ENCODE data around the gene BTBD9. TPM values are rescaled to one million over a fixed set of nuclear protein-coding genes. Genes with fewer than 3 reads are reported as not detected.
A peak's percentile ranks its signal among the peaks of the same experiment; 100 is the strongest.

Gene BTBD9
- total and polyA plus RNA-seq, 2 of the 13 experiments (the other 11 are each of a cell fraction or from before 2014, with no cell fraction given), result 1.2 to 3.0 TPM

DNA sequence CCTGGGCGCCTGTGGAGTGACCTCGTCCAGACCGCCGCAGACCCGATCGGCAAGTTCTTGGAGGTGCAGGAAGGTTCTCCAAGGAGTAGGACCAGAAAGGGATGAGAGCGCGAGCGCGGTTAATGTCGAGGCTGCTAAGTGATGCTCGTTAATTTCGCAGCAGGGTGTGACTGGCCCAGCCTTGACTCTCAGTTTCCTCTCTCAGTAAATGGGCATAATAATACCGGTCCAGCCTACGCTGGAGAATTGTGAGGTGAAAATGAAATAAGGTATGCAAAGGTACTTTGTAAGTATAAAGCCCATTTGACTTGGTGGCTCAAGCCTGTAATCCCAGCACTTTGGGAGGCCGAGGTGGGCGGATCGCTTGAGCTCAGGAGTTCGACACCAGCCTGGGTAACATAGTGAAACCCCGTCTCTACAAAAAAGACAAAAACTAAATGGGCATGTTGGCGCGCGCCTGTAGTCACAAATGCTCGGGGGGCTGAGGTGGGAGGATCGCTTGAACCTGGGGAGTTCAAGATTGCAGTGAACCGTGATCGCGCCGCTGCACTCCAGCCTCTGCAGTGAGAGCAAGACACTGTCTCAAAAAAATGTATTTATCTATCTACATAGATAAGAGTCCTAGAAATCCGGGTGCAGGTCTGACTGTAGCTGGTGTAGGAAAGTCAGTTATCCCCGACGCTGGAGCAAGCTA lies 634 bp upstream of the BTBD9 start (continued):
- TF ChIP-seq CREB1 (IDR thresholded peaks at IDR 0.05) (no peak), CREB1 (CRISPR knock-in tag; IDR thresholded peaks at IDR 0.05) (peak; percentile 61), SIX1 (CRISPR knock-in tag; IDR thresholded peaks at IDR 0.05; ENCODE audit: borderline replicate concordance) (no peak), NR2F1 (CRISPR knock-in tag; IDR thresholded peaks at IDR 0.05) (no peak), CREM (IDR thresholded peaks at IDR 0.05) (0 out of 2 replicates have a peak, but pooled peaks have one; percentile 3), CREM (CRISPR knock-in tag; IDR thresholded peaks at IDR 0.05) (no peak), ZNF232 (CRISPR knock-in tag; IDR thresholded peaks at IDR 0.05; ENCODE audit: borderline replicate concordance) (peak; percentile 48; the same call in 1 of the 2 replicates), RCOR2 (CRISPR knock-in tag; IDR thresholded peaks at IDR 0.05) (0 out of 2 replicates have a peak, but pooled peaks have one; percentile 19), ZNF790 (CRISPR knock-in tag; IDR thresholded peaks at IDR 0.05; ENCODE audit: borderline replicate concordance) (peak; percentile 1; the same call in 1 of the 2 replicates), AHR (CRISPR knock-in tag; IDR thresholded peaks at IDR 0.05) (0 out of 2 replicates have a peak, but pooled peaks have one; percentile 1), NONO (IDR thresholded peaks at IDR 0.05) (no peak), NONO (CRISPR knock-in tag; conservative IDR thresholded peaks at IDR 0.05) (0 out of 2 replicates have a peak, but pooled peaks have one; percentile 27), KMT2A (CRISPR knock-in tag; IDR thresholded peaks at IDR 0.05) (no peak; the same call in 1 of the 2 replicates), MED13 (CRISPR knock-in tag; IDR thresholded peaks at IDR 0.05) (no peak), ARHGAP35 (CRISPR knock-in tag; IDR thresholded peaks at IDR 0.05; ENCODE audit: borderline replicate concordance) (0 out of 2 replicates have a peak, but pooled peaks have one; percentile 81), ZNF629 (CRISPR knock-in tag; conservative IDR thresholded peaks at IDR 0.05) (peak; percentile 81), RNF2 (conservative IDR thresholded peaks at IDR 0.05; ENCODE audit: low read depth) (no peak), STAG1 (CRISPR knock-in tag; IDR thresholded peaks at IDR 0.05) (no peak), ZNF124 (CRISPR knock-in tag; IDR thresholded peaks at IDR 0.05) (no peak), SP5 (CRISPR knock-in tag; IDR thresholded peaks at IDR 0.05; ENCODE audit: borderline replicate concordance, low read depth) (no peak), CBX5 (CRISPR knock-in tag; IDR thresholded peaks at IDR 0.05; ENCODE audit: borderline replicate concordance) (no peak)
- TF ChIP-seq, protein P1, sequence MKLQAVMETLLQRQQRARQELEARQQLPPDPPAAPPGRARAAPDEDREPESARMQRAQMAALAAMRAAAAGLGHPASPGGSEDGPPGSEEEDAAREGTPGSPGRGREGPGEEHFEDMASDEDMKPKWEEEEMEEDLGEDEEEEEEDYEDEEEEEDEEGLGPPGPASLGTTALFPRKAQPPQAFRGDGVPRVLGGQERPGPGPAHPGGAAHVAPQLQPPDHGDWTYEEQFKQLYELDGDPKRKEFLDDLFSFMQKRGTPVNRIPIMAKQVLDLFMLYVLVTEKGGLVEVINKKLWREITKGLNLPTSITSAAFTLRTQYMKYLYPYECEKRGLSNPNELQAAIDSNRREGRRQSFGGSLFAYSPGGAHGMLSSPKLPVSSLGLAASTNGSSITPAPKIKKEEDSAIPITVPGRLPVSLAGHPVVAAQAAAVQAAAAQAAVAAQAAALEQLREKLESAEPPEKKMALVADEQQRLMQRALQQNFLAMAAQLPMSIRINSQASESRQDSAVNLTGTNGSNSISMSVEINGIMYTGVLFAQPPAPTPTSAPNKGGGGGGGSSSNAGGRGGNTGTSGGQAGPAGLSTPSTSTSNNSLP (IDR thresholded peaks at IDR 0.05; ENCODE audit: low read depth, low read length), result no peak
- TF ChIP-seq, protein P2, sequence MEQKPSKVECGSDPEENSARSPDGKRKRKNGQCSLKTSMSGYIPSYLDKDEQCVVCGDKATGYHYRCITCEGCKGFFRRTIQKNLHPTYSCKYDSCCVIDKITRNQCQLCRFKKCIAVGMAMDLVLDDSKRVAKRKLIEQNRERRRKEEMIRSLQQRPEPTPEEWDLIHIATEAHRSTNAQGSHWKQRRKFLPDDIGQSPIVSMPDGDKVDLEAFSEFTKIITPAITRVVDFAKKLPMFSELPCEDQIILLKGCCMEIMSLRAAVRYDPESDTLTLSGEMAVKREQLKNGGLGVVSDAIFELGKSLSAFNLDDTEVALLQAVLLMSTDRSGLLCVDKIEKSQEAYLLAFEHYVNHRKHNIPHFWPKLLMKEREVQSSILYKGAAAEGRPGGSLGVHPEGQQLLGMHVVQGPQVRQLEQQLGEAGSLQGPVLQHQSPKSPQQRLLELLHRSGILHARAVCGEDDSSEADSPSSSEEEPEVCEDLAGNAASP (CRISPR knock-in tag; IDR thresholded peaks at IDR 0.05; ENCODE audit: borderline replicate concordance), result 0 out of 2 replicates have a peak, but pooled peaks have one; percentile 6
- TF ChIP-seq, protein P3, sequence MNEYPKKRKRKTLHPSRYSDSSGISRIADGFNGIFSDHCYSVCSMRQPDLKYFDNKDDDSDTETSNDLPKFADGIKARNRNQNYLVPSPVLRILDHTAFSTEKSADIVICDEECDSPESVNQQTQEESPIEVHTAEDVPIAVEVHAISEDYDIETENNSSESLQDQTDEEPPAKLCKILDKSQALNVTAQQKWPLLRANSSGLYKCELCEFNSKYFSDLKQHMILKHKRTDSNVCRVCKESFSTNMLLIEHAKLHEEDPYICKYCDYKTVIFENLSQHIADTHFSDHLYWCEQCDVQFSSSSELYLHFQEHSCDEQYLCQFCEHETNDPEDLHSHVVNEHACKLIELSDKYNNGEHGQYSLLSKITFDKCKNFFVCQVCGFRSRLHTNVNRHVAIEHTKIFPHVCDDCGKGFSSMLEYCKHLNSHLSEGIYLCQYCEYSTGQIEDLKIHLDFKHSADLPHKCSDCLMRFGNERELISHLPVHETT (CRISPR knock-in tag; conservative IDR thresholded peaks at IDR 0.05), result 0 out of 2 replicates have a peak, but pooled peaks have one; percentile 7
- TF ChIP-seq, protein P4, sequence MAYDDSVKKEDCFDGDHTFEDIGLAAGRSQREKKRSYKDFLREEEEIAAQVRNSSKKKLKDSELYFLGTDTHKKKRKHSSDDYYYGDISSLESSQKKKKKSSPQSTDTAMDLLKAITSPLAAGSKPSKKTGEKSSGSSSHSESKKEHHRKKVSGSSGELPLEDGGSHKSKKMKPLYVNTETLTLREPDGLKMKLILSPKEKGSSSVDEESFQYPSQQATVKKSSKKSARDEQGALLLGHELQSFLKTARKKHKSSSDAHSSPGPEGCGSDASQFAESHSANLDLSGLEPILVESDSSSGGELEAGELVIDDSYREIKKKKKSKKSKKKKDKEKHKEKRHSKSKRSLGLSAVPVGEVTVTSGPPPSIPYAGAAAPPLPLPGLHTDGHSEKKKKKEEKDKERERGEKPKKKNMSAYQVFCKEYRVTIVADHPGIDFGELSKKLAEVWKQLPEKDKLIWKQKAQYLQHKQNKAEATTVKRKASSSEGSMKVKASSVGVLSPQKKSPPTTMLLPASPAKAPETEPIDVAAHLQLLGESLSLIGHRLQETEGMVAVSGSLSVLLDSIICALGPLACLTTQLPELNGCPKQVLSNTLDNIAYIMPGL (CRISPR knock-in tag; IDR thresholded peaks at IDR 0.05; ENCODE audit: borderline replicate concordance in 1 of 2, low read depth in 1 of 2), result peak in 1 of 2 experiments; percentile 5; a peak in 1 of 4 replicates
